HFF-Myc (cell line): Measurements from ENCODE around the gene ZNF555.
"Not testable (repeated sequence)": the region's sequence is repeated elsewhere in the genome, so short reads cannot be mapped to it uniquely, and the experiment has no call there.

Experiments
- DNase-seq: peaks from one replicate; pipeline ENCODE4 v3.0.0-alpha.2; 2011; ENCODE audit warnings: low read depth; ENCODE audit errors: extremely low read depth
- H3K4me3 ChIP-seq: replicated peaks from 2 replicates; pipeline ENCODE4 v1.5.1; 2011; ENCODE audit warnings: low read depth, mild to moderate bottlenecking, control low read depth, low read length
- CTCF ChIP-seq: IDR thresholded peaks from 2 replicates; pipeline ENCODE4 v1.5.1; 2012; ENCODE audit warnings: mild to moderate bottlenecking, low read depth, low read length, control low read depth; ENCODE audit errors: missing control alignments

ZNF555 gene

GRCh38 chr19:2840794-2841791 lies at the start of gene ZNF555:
Gene ZNF555 (plus strand): TSS chr19:2841475. CDS start chr19:2841573, 98 bp downstream.
- TF ChIP-seq CTCF: peak; percentile 24
- DNase-seq: peak; percentile 96
- peak within 1 kb of the TSS; percentile 62 for H3K4me3 ChIP-seq

GRCh38 chr19:2791876-2792275 lies 49.4 kb upstream of the ZNF555 start:
- no peak for DNase-seq
- TF ChIP-seq CTCF: no peak
- no peak overlapping the region for H3K4me3 ChIP-seq

GRCh38 chr19:2792666-2793065 lies 48.6 kb upstream of the ZNF555 start:
- DNase-seq, H3K4me3 ChIP-seq: not testable (repeated sequence)

GRCh38 chr19:2793126-2793525 lies 48.1 kb upstream of the ZNF555 start:
- no peak for TF ChIP-seq CTCF
- H3K4me3 ChIP-seq: no peak overlapping the region
- no peak for DNase-seq

- H3K4me3 ChIP-seq: no peak overlapping the region
- DNase-seq: no peak
- no peak for TF ChIP-seq CTCF
Measured at GRCh38 chr19:2793577-2793976, 47.7 kb upstream of the ZNF555 start.

GRCh38 chr19:2795827-2796658 lies 45.2 kb upstream of the ZNF555 start:
- H3K4me3 ChIP-seq: no peak overlapping the region
- no peak for DNase-seq
- no peak for TF ChIP-seq CTCF
